AG09309 (cell line): ENCODE measurements around the gene LRRFIP2.

Experiments used
- DNase-seq: peaks from one replicate; pipeline ENCODE4 v3.0.0-alpha.2; 2010; ENCODE audit warnings: low read depth
- H3K4me3 ChIP-seq: 2 replicates; pipeline ENCODE4 v1.5.1; 2011; ENCODE audit warnings: mild to moderate bottlenecking, low read depth, low read length, moderate library complexity; ENCODE audit not compliant: control insufficient read depth
- CTCF ChIP-seq: IDR thresholded peaks from 2 replicates; pipeline ENCODE4 v1.5.1; 2011; ENCODE audit warnings: mild to moderate bottlenecking, low read depth, low read length, inconsistent platforms; ENCODE audit not compliant: insufficient read depth, control insufficient read depth; ENCODE audit errors: missing control alignments

The LRRFIP2 gene

DNA sequence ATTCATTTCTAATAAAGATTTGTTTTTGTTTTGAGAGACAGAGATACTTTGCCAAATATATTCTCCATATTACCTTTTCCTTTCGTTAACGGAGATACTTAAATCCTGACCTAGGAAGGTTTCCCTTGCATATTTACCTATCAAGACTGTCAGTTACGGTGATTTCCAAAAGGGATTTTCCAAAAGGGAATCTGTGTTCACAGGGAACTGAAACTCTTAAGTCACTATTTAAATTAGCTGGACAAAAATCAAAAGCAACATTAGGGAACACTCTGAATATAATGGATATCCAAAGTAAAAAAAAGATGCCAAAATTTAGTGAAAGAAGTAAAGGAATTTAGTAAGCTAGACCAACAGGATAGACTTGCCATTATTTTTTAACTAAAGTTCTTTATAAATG lies 576 bp downstream of the LRRFIP2 start:
- no peak for TF ChIP-seq CTCF
- H3K4me3 ChIP-seq = peak overlapping the region; percentile 86; the same call in 1 of the 2 replicates
- no peak for DNase-seq

DNA sequence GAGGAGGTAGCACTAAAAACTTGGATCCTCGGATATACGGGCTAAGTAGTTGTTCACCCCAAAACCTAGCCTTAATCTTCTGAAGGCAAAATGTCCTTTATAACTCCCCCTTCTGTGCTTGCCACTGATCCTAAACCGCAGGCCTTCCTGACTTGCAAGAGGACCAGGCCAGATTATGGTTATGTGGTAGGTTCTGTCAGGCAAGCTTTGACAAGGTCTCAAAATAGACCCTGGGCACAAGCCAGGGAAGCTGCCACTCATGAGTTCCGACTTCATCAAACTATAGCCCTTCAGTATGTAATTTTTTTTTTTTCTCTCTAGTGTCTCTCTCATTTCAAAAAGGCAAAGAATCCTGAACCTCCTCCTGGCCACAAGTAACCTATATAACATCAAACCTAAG lies 3.2 kb downstream of the LRRFIP2 start:
- TF ChIP-seq CTCF = no peak
- DNase-seq = no peak
- no peak overlapping the region for H3K4me3 ChIP-seq

- no peak for DNase-seq
- no peak overlapping the region for H3K4me3 ChIP-seq
- TF ChIP-seq CTCF = no peak
These were observed 3.9 kb downstream of the LRRFIP2 start for GRCh38 chr3:37170513-37170912.

DNA sequence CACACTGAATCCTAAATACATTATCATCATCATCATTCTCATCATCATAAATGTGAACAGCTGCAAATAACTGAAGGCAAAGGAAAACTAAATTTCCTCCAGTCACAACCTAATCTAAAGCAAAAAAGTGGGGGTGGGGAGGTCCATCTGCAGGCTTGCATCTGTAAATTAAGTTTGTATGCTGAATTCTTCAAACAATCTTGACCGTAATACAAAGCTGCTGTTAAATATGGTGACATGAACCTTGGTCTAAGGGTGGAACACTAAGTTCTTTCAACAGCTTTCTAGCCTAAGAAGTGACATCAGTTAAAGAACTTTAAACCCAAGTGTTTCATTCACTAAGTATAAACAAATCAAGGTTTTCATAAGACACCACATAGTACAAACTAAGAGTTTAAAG lies 4.3 kb downstream of the LRRFIP2 start:
- TF ChIP-seq CTCF = no peak
- DNase-seq = no peak
- H3K4me3 ChIP-seq = no peak overlapping the region

- no peak for TF ChIP-seq CTCF
These were observed 5.5 kb downstream of the LRRFIP2 start for GRCh38 chr3:37168896-37169295.

GRCh38 chr3:37163262-37164015 lies 10.9 kb downstream of the LRRFIP2 start:
- no peak overlapping the region for H3K4me3 ChIP-seq
- DNase-seq = peak; percentile 77
- TF ChIP-seq CTCF = no peak

More at GRCh38 chr3:37168896-37169295, 5.5 kb downstream of the LRRFIP2 start:
- no peak for DNase-seq
- H3K4me3 ChIP-seq = no peak overlapping the region
